Measurements from ENCODE around the gene KCNJ16. TPM values are rescaled to one million over a fixed set of nuclear protein-coding genes. Genes with fewer than 3 reads are reported as not detected.

KCNJ16 gene
- total and polyA plus RNA-seq, 2 of the 13 experiments (the other 11 are each of a cell fraction or from before 2014, with no cell fraction given): not detected

GRCh38 chr17:70168977-70169708, 94.1 kb downstream of the KCNJ16 start, which contains the start of gene KCNJ2 (continued):
- TF ChIP-seq, protein P1, sequence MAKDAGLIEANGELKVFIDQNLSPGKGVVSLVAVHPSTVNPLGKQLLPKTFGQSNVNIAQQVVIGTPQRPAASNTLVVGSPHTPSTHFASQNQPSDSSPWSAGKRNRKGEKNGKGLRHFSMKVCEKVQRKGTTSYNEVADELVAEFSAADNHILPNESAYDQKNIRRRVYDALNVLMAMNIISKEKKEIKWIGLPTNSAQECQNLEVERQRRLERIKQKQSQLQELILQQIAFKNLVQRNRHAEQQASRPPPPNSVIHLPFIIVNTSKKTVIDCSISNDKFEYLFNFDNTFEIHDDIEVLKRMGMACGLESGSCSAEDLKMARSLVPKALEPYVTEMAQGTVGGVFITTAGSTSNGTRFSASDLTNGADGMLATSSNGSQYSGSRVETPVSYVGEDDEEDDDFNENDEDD (CRISPR knock-in tag; IDR thresholded peaks at IDR 0.05; ENCODE audit: borderline replicate concordance): peak; percentile 54; the same call in 1 of the 2 replicates
- TF ChIP-seq, protein P2, sequence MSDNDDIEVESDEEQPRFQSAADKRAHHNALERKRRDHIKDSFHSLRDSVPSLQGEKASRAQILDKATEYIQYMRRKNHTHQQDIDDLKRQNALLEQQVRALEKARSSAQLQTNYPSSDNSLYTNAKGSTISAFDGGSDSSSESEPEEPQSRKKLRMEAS (IDR thresholded peaks at IDR 0.05): peak; percentile 51
- TF ChIP-seq ZNF776 (CRISPR knock-in tag; IDR thresholded peaks at IDR 0.05) (peak; percentile 35; the same call in 1 of the 2 replicates), HNRNPH1 (optimal IDR thresholded peaks at IDR 0.05; ENCODE audit: low read depth, low read length) (no peak), RBM39 (IDR thresholded peaks at IDR 0.05; ENCODE audit: low read depth, low read length, poor library complexity, severe bottlenecking) (peak; percentile 48), ERF (CRISPR knock-in tag; IDR thresholded peaks at IDR 0.05) (no peak), AKAP8 (CRISPR knock-in tag; IDR thresholded peaks at IDR 0.05) (no peak), ELF3 (CRISPR knock-in tag; IDR thresholded peaks at IDR 0.05) (0 out of 2 replicates have a peak, but pooled peaks have one; percentile 25), ZNF30 (CRISPR knock-in tag; IDR thresholded peaks at IDR 0.05) (no peak), NFATC3 (CRISPR knock-in tag; IDR thresholded peaks at IDR 0.05) (no peak)
- TF ChIP-seq, protein P3, sequence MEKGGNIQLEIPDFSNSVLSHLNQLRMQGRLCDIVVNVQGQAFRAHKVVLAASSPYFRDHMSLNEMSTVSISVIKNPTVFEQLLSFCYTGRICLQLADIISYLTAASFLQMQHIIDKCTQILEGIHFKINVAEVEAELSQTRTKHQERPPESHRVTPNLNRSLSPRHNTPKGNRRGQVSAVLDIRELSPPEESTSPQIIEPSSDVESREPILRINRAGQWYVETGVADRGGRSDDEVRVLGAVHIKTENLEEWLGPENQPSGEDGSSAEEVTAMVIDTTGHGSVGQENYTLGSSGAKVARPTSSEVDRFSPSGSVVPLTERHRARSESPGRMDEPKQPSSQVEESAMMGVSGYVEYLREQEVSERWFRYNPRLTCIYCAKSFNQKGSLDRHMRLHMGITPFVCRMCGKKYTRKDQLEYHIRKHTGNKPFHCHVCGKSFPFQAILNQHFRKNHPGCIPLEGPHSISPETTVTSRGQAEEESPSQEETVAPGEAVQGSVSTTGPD (CRISPR knock-in tag; IDR thresholded peaks at IDR 0.05): no peak
- TF ChIP-seq, protein P4, sequence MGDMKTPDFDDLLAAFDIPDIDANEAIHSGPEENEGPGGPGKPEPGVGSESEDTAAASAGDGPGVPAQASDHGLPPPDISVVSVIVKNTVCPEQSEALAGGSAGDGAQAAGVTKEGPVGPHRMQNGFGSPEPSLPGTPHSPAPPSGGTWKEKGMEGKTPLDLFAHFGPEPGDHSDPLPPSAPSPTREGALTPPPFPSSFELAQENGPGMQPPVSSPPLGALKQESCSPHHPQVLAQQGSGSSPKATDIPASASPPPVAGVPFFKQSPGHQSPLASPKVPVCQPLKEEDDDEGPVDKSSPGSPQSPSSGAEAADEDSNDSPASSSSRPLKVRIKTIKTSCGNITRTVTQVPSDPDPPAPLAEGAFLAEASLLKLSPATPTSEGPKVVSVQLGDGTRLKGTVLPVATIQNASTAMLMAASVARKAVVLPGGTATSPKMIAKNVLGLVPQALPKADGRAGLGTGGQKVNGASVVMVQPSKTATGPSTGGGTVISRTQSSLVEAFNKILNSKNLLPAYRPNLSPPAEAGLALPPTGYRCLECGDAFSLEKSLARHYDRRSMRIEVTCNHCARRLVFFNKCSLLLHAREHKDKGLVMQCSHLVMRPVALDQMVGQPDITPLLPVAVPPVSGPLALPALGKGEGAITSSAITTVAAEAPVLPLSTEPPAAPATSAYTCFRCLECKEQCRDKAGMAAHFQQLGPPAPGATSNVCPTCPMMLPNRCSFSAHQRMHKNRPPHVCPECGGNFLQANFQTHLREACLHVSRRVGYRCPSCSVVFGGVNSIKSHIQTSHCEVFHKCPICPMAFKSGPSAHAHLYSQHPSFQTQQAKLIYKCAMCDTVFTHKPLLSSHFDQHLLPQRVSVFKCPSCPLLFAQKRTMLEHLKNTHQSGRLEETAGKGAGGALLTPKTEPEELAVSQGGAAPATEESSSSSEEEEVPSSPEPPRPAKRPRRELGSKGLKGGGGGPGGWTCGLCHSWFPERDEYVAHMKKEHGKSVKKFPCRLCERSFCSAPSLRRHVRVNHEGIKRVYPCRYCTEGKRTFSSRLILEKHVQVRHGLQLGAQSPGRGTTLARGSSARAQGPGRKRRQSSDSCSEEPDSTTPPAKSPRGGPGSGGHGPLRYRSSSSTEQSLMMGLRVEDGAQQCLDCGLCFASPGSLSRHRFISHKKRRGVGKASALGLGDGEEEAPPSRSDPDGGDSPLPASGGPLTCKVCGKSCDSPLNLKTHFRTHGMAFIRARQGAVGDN (CRISPR knock-in tag; IDR thresholded peaks at IDR 0.05): peak; percentile 39; the same call in 1 of the 2 replicates

All from HepG2 (cell line).